ENCODE results near the gene GRAMD1A.
A peak's percentile ranks its signal among the peaks of the same experiment; 100 is the strongest.
"Not testable (repeated sequence)": the region's sequence is repeated elsewhere in the genome, so short reads cannot be mapped to it uniquely, and the experiment has no call there.

Gene GRAMD1A

DNA sequence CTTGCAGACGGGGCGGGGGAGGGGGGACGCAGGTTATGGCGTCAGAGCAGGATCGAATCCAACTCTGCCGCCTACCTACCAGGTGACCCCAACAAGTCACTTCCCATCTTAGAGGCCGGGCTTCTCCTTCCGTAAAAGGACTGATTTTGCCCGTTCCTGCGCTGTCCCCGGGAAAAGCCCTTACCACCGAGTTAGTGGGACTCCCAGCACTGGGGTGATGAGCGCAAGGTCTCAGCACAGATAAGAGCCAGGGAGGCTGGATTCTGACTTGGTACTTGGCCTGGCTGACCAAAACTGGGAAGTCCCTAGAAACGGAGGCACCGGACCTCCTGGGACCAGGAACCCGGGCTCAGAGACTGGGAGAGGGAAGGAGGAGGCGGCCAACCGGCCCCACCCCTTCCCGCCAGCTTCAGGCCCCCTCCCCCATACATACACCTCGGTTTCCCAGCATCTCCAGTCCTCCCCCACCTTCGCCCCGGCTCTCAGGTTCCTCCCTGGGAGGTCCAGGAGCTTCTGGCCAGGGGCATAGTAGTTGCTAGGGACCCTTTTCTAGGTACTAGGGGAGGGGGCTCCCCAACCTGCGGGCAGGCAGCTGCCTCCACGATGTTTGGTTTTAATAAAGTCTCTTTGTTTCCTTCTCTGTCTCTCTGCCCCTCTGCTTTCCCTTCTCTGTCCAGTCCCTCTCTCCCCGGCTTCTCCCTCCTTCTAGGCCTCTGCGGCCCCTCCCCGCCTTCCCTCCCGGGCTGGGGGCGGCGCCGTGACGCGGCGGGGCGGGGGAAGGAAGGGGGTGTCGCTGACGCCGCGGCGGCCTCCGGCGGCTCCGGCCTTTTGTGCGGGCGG is at the start of gene GRAMD1A:
Gene GRAMD1A (plus strand): TSS at position 826 of the 840 bp plus-strand sequence. CDS start 156 bp downstream, outside the sequence.
- peak; percentile 83 for DNase-seq

DNA sequence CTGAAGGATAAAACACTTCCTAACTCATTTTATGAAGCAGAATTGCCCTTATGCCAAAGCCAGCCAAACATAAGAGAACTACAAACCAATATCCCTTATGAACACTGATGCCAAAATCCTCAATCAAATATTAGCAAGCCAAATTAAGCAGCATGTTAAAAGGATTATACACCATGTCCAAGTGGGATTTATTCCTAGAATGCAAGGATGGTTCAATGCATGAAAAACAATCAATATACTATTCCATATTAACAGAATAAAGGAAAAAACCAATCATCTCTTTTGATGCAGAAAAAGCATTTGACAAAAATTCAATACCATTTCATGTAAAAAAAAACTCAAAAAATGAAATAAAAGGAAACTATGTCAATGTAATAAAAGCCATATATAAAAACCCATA is 47.0 kb upstream of the GRAMD1A start:
- DNase-seq = no peak

DNA sequence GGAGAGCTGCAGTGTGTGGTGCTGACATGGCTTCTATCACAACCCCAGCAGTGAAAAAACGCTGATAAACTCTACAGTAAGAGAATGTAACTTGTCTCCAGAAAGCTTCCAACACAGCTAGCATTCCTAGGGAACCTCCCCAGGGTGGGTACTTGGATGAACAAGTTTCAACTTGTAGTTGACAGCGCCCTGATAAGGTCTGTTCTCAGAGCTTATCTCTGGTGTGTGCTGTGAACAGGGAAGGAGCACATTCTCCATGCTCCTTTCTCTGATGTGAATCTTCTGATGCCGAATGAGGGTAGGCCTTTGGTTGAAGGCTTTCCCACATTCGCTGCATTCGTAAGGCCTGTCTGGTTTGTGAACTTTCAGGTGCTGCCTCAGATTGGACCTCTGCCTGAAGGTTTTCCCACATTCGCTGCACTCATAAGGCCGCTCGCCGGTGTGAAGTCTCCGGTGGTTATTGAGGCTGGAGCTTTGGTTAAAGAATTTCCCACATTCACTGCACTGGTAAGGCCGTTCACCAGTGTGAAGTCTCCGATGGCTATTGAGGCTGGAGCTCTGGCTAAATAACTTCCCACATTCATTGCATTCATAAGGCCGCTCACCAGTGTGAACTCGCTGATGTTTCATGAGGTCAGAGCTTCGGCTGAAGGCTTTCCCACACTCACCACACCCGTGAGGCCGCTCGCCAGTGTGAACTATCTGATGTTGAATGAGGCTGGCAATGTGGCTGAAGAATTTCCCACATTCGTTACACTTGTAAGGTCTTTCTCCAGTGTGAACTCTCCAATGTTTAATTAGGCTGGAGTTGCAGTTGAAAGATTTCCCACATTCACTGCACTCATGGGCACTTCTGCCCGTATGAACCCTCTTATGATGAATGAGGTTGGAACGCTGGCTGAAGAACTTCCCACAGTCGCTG is 42.0 kb upstream of the GRAMD1A start:
- DNase-seq = no peak

DNA sequence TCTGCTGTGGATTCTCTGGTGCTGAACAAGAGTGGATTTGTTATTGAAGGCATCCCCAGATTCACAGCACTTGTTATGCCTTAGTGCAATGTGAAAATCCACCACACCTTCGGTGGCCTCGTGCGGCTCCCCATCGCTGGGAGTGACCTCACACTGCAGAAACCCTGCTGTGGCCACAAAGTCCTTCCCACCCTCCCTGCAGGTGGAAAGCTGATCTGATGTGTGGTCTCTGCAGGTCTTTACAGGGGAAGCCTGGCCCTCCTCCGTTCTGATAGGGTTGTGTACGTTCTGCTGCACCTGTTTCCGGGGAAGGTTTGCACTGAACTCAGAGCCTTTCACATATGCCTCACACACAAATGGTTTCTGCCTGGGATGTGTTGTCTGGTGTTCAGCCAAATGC is 41.1 kb upstream of the GRAMD1A start:
- DNase-seq = no peak

DNA sequence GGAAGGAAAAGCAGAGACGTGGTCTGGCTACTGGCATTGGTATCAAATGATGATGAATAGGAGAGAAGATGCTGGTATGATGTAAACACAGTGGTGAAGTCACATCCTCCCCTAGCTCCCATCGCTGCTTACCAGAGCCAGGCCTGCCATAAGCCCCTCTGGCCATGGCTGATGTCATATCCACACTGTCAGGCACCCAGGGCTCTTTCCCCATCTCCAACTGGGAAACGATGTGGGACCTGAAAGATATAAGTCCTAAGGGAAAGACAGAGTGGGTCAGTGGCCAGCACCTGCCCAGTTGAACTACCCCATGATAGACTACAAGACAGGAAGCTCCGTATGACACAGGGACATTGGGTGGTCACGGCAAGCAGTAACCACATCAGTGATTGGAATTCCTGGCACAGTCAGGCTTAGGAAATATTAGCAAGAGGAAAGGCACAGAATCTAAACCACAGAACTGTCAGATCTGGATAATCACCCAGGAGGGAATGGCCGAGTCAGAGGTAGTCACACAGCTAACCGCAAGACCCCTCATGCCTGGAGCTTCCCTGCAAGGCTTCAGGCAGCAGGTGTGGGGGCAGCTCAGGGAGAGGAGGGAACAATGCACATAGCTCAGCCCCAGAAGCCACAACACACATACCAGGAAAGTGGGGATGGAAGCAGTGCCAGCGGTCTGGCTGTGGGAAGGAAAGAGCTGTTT is 39.9 kb upstream of the GRAMD1A start:
- DNase-seq = peak; percentile 33

- no peak for DNase-seq
These were observed 39.0 kb upstream of the GRAMD1A start for GRCh38 chr19:34960940-34961679.

DNA sequence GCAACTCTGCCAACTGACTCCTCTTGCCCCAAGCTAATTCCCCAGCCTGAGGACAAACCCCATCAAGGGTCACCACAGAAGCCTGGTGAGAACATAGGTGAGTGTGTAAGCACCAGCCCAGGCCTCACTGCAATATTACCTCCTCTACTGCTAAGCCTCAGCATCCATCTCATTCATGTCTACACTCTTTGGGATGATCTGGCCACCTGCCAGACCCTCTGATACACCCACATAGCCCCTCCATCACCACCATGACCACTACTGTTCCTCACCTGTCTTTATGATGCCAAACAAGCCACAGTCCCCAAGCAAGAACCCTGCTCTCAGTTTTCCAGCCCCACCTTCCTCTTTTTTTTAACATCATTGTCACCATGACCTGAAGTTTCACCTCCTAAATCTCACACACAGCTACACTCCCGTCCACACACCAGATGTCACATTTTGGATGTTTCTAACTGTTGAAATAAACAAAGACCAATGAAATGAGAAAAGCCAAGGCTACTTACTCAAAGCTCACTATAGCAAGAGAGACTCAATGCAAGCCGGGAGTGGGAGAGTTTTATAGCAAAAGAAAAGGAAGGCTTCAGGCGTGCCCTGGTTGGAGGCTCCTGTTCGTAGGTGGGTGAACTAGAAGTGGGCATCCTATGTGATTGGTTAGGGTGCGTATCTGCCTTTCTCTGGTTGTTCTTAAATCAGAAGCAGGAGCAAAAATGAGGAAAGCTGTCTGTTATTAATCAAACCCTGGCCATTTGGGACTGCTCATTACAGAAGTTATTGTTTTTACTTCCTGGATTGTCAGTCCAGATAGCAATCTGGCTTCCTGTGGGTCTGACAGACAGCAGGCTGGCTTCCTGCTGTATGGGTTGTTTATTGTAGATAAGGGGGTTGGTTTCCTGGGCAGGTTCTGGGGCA is 38.1 kb upstream of the GRAMD1A start:
- no peak for DNase-seq

DNA sequence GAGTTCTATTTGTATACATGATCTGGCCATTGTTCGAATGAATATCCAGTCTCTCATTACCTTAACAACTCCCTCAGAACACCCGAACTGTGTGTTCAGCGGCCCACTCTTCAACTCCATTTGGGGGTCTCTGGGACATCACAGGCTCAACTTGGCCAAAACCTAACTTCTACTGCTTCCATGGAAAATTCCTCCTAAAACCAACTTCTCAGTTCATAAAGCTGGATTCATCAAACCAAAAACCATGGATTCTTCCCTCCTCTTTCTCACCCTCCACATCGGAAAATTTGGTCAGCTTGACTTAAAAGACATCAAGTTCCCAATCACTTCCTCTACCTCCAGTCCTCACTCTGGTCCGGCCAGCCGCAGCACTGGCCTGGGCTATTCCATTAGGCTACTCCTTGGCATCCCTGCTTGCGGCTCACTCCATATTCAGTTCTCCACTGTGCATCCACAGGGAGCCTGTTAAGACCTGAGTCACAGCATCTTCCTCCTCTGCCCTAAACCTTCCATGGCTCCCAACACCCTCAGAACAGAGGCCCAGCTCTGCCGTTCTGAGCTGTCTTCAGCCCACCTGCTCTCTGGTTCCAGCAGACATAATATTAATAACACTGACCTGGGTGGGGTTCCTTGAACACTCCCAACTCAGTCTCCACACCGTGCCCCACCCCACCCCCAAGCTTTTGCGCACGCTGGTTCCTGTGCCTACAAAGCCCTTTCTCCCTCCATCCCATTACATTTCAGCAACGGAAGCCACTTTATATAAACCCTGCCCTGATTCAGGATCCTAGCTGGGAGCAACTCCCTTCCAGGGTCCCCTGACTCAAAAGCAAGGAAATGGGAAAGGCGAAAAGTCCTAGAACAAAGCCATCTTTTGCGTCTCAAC is 37.2 kb upstream of the GRAMD1A start:
- no peak for DNase-seq

DNA sequence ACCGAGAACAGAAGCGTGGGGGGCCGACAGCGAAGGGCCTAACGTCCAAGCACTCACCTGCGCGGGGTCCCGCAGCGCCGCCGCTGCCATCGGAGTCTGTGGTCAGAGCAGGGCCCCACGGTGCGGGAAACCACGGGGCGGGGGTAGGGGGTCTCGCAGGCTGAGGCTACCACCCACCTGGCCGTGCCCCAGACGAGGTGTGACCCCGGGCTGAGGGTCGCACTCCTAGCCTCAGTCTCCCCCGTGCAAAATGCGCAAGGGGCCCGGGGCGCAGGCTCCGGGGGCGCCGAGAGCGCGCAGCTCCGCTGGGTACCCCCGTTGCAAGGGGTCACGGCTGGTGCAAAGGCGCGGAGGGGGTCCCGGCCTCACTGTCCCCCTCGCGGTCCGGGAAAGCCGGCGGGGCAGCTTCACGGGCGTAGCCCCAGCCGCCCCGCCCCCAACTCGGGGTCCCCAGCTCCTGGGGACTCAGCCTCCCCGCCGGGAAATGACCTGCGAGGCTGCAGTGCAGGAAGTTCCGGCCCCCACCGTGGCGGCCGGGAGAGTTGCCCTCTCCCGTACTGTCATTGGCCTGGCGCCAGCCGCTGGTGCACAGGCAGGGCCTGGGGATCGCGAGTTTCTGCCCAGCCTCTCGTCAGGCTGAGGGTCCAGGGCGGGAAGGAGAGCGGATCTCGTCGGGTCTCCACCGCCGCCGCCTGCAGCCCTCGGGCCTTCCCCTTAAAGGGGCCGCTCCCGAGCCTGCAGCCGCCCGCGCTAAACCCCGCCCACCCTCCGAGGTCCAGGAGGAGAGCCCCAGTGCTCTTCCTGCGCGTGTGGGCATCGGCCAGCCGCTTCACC is 36.3 kb upstream of the GRAMD1A start, which contains the start of gene ZNF792:
Gene ZNF792 (minus strand): TSS at position 657 of the 834 bp plus-strand sequence. CDS start 567 bp downstream, at position 90.
- peak; percentile 22 for DNase-seq

DNA sequence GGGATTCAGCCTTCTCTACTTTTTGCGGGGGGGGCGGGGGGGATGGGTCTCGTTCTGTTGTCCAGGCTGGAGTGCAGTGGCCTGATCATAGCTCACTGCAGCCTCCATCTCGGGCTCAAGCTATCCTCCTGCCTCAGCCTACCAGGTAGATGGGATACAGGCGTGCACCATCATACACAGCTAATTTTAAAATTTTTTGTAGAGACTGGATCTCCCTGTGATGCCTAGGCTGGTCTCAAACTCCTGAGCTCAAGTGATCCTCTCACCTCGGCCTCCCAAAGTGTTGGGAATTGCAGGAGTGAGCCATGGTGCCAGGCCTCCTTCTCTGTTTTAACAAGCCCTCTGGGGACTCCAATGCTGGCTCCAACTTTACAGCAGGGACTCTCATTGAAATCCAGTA is 35.5 kb upstream of the GRAMD1A start:
- DNase-seq = no peak

- DNase-seq = not testable (repeated sequence)
These were observed 34.6 kb upstream of the GRAMD1A start for GRCh38 chr19:34965505-34965904.

DNA sequence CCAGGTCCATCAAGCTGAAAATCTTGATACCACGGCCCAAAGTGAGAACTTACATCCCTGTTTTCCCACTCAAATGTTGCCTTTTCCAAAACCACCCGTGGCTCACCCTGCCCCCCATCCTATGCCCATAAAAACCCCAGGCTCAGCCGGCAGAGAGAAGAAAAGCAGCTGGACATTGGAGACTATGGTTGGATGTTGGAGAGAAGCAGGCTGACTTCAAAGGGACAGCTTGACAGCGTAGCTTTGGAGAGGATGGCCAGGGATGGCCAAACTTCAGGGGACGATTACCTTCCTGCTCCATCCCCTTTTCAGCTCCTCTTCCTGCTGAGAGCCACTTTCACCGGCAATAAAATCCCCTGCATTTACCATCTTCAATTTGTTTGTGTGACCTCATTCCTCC is 32.6 kb upstream of the GRAMD1A start:
- DNase-seq = no peak

DNA sequence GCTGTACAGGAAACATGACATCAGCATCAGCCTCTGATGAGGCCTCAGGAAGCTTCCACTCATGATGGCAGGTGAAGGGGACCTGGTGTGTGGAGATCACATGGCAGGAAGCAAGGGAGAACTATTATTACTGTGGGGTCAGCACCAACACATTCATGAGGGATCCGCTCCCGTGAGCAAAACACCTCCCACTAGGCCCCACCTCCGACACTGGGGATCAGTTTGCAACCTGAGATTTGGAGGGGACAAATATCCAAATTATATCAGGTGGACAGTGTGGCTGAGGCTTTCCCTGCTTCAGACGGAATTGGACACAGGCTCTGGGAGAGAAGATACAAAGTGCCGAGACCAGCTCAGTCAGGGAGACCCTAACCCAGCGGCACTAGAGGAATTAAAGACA is 30.4 kb upstream of the GRAMD1A start:
- no peak for DNase-seq

DNA sequence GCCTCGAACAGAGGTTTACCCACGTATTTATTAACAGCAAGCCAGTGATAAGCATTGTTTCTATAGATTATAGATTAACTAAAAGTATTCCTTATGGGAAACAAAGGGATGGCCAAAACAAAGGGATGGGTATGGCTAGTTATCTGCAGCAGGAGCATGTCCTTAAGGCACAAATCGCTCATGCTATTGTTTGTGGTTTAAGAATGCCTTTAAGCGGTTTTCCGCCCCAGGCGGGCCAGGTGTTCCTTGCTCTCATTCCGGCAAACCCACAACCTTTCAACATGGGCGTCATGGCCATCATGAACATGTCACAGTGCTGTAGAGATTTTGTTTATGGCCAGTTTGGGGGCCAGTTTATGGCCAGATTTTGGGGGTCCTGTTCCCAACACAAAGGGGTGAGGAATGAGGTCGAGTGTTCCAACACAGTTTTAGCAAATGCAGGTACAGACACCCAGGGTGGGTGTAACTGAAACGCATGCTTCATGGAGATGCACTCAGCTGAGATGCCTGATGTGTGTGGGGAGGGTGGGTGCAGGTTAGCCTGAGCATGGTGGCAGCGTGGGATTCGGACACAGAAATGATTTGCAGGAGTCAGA is 29.8 kb upstream of the GRAMD1A start:
- not testable (repeated sequence) for DNase-seq

DNA sequence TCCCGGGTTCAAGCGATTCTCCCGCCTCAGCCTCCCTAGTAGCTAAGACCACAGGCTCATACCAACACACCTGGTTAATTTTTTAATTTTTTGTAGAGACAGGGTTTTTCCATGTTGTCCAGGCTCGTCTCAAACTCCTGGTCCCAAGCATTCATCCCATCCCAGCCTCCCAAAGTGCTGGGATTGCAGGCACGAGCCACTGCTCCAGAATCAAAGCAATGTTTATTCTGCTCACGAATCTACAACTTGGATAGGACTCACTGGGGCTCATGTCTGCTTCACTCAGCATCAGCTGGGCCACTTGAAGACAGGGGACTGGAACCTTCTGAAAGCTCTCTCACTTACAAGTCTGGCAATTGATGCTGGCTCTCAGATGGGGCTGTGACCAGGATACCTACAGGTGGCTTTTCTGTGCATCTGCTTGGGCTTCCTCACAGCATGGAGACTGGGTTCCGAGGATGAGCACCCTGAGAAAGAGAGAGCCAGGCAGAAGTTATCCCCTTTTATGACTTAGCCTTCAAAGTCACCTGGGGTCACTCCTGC is 27.9 kb upstream of the GRAMD1A start:
- DNase-seq = no peak

DNA sequence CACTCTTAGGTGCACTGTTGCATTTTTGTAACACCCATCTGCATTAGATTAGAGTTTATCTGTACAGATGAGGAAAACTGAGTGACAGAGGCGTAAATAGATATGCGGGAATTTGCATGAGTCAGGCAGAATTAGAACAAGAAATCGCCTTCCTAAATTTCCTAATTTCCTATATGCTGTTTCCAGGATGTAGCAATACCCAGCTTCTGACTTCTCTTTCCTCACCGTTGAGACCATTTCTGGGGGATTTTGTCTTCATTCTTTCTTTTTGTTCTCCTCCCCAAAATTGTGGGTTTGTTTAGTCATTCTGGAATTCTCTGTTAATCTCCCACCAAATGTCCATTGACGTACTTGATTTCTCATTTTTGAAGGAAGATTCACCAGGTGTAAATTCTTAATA is 25.5 kb upstream of the GRAMD1A start:
- DNase-seq = peak; percentile 33

GRCh38 chr19:34975056-34975455 is 25.1 kb upstream of the GRAMD1A start:
- DNase-seq = no peak

GRCh38 chr19:34976611-34977010 is 23.5 kb upstream of the GRAMD1A start:
- DNase-seq = no peak

Data from NCI-H226 (cell line).